SH-SY5Y (cell line): ENCODE data around the gene PLPPR5.

ENCODE experiments used
- GATA2 ChIP-seq: IDR thresholded peaks from 2 replicates; pipeline ENCODE4 v1.6.1; 2011; ENCODE audit warnings: mild to moderate bottlenecking, low read depth, low read length
- GATA3 ChIP-seq: IDR thresholded peaks from 2 replicates; pipeline ENCODE4 v1.6.1; 2011; ENCODE audit warnings: low read depth, mild to moderate bottlenecking, low read length, moderate library complexity

GRCh38 chr1:98888869-98889268 lies 115.8 kb downstream of the PLPPR5 start:
- TF ChIP-seq GATA2 (no peak), GATA3 (no peak)
